Pancreas (tissue), 10 donors: Measurements from ENCODE around the gene IKBKE. TPM values are rescaled to one million over a fixed set of nuclear protein-coding genes. Genes with fewer than 3 reads are reported as not detected.

Source experiments
- ATAC-seq, 4 donors: fragments of 200-7000 bp; cut with Tn5 transposase; one replicate each; pipeline versions ENCODE4 v1.8.0 to v1.9.1; 2020; ENCODE audit warnings: mild to moderate bottlenecking in 4 of 4, moderate library complexity in 4 of 4
- DNase-seq, 6 donors: peaks; one replicate each; pipeline ENCODE4 v3.0.0-alpha.2; 2020
- FAIRE-seq: peaks from 2 replicates; lab custom pipeline; 2012; peaks lifted over from hg19 to GRCh38; lab: Jason Lieb, UNC
- H3K27ac ChIP-seq, 4 donors: fragments of 200-600 bp; sonication (generic); 1 replicate in 3 of 4; 2 replicates in 1 of 4; pipeline versions ENCODE4 v1.5.0 to v1.8.0; 2020
- H3K27me3 ChIP-seq, 4 donors: fragments of 200-600 bp; one replicate each; pipeline ENCODE4 v1.8.0; 2021
- H3K36me3 ChIP-seq, 3 donors: fragments of 200-600 bp; sonication (generic) in 1 of 3; one replicate each; pipeline versions ENCODE4 v1.5.0 to v1.8.0; 2020 to 2021
- H3K4me1 ChIP-seq, 3 donors: fragments of 200-600 bp; one replicate each; pipeline ENCODE4 v1.8.0; 2021
- H3K4me3 ChIP-seq, 4 donors: fragments of 200-600 bp; sonication (generic) in 2 of 4; one replicate each; pipeline versions ENCODE4 v1.5.0 to v1.8.0; 2020 to 2021
- H3K9me3 ChIP-seq, 4 donors: fragments of 200-600 bp; one replicate each; pipeline ENCODE4 v1.8.0; 2021
- CTCF ChIP-seq, 4 donors: fragments of 200-600 bp; sonication (generic) in 3 of 4; IDR thresholded peaks; one replicate each; pipeline versions ENCODE4 v1.5.0 to v1.8.0; 2021; ENCODE audit warnings: antibody characterized with exemption in 4 of 4
- WGBS, 2 donors: extraction: QIAGEN DNeasy Blood & Tissue Kit; methylation state at CpG; one replicate each; pipeline ENCODE4 v1.1.7; 2013; 5-methylcytosine and 5-hydroxymethylcytosine counted together
- intact Hi-C, 3 donors: fragments of 100-400 bp; cut with DNase I; formaldehyde crosslinking; loops; one replicate each; pipeline versions ENCODE4 v1.11.1 to v1.14.2; 2022
- polyA plus RNA-seq, 2 donors: library from polyadenylated mRNA; stranded (reverse); fragments of 200-250 nt; gene quantifications; one replicate each; pipeline ENCODE4 v1.2.3, GENCODE V29; 2013
- total RNA-seq, 6 donors: library from RNA; stranded (reverse); fragmentation: NEBNext Ultra II Directional in 4 of 6; extraction: Animal tissue kit (Norgen Biotek cat#: 25700) in 4 of 6; gene quantifications; one replicate each; pipeline versions ENCODE4 v1.2.1 to v1.2.4, GENCODE V29; 2021 to 2023
- donor health status: healthy with polysubstance abuse.
- donor health status: DM: no; HTN: no; CAD: no; lungs with moderate emphysema.
- donor health status: DM: no; HTN: no; CAD: no.
- donor health status: control.
- donor health status: control.
- donor health status: Bipolar disorder and iron deficiency.
- donor health status: DM: yes; HTN: yes; CAD: no.
- donor health status: DM: no; HTN: no; CAD: no.
- donor health status: DM: no; HTN: no; CAD: no.
- donor health status: DM: yes; HTN: yes; CAD: no.

IKBKE gene
- total and polyA plus RNA-seq, 8 donors: 1.8 to 9.9 (median 3.4) TPM

DNA sequence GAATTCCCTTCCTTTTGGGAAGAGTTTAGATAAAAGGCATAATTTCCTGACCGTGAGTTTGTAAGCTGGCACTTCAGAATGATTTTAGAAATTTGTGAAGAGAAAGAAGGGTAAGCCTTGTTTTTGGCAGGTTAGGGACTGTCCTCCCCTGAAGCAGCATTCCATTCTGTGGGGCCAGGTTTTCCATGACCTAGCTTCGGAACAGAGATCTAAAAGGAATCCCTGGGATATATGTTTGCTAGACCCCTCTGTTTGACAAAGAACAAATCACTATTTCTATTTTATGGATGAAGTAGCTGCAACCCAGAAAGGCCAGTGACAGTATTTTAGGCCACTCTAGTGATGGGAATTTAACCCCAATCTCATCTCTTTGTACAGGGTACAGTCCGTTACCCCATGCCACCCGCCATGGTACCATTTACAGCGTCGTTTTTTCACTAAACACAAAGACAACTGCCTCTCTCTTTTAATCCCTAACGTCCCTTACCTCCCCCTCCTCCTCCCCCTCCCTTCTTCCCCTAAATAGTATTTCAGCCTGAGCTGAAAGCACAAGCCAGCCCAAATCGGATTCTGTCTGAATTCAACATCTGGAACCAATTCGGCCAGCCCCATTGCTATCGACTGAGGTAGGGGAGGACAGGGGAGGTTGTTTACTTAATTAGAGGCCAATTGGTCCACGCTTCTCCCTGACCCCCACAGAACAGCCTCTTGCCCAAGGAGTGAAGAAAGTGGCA is 23.4 kb upstream of the IKBKE start:
- intact Hi-C loops: no loop called here
- FAIRE-seq (no peak), DNase-seq (no peak), ATAC-seq (no peak)
- Histone ChIP-seq H3K4me3 (no peak overlapping the region), H3K27ac (no peak overlapping the region), H3K27me3 (no peaks in the 10 kb centered on the region), H3K4me1 (peaks cover 0 to 7% (median 6%) of the 10 kb centered on the region in 3 donors), H3K36me3 (no peaks in the 10 kb centered on the region), H3K9me3 (no peaks in the 10 kb centered on the region)
- WGBS, 2 donors: 85 to 87% methylated on average over 11 of the region's 11 CpGs
- no peak for TF ChIP-seq CTCF (IDR thresholded peaks at IDR 0.05)

- WGBS, 2 donors: 85 to 88% methylated on average over 3 of the region's 3 CpGs
- no peaks in the 10 kb centered on the region for H3K9me3 ChIP-seq
These were observed 22.9 kb upstream of the IKBKE start for GRCh38 chr1:206447422-206447765.

GRCh38 chr1:206447792-206448191 is 22.5 kb upstream of the IKBKE start:
- Histone ChIP-seq H3K27ac (no peak overlapping the region), H3K4me3 (no peak overlapping the region), H3K9me3 (no peaks in the 10 kb centered on the region), H3K4me1 (peaks cover 0 to 7% (median 6%) of the 10 kb centered on the region in 3 donors), H3K36me3 (no peaks in the 10 kb centered on the region), H3K27me3 (no peaks in the 10 kb centered on the region)
- intact Hi-C loops: no loop called here
- DNase-seq: no peak
- no peak for FAIRE-seq
- ATAC-seq: no peak
- TF ChIP-seq CTCF (IDR thresholded peaks at IDR 0.05): no peak
- 89 to 90% methylated on average over 4 of the region's 4 CpGs for WGBS, 2 donors

More at GRCh38 chr1:206447422-206447765, 22.9 kb upstream of the IKBKE start:
- intact Hi-C loops: no loop called here
- Histone ChIP-seq H3K4me1 (peaks cover 0 to 7% (median 6%) of the 10 kb centered on the region in 3 donors), H3K27me3 (no peaks in the 10 kb centered on the region), H3K4me3 (no peak overlapping the region), H3K27ac (no peak overlapping the region), H3K36me3 (no peaks in the 10 kb centered on the region)
- ATAC-seq (no peak), FAIRE-seq (no peak), DNase-seq (no peak)
- TF ChIP-seq CTCF (IDR thresholded peaks at IDR 0.05): no peak

GRCh38 chr1:206448471-206448870 is 21.8 kb upstream of the IKBKE start:
- Histone ChIP-seq H3K27me3 (no peaks in the 10 kb centered on the region), H3K4me1 (peaks cover 0 to 7% (median 6%) of the 10 kb centered on the region in 3 donors), H3K4me3 (no peak overlapping the region), H3K36me3 (no peaks in the 10 kb centered on the region), H3K27ac (no peak overlapping the region), H3K9me3 (no peaks in the 10 kb centered on the region)
- intact Hi-C loops: no loop called here
- no peak for FAIRE-seq
- no peak for ATAC-seq
- no peak for DNase-seq
- no peak for TF ChIP-seq CTCF (IDR thresholded peaks at IDR 0.05)
- 82 to 83% methylated on average over 4 of the region's 4 CpGs for whole genome bisulfite sequencing, 2 donors

DNA sequence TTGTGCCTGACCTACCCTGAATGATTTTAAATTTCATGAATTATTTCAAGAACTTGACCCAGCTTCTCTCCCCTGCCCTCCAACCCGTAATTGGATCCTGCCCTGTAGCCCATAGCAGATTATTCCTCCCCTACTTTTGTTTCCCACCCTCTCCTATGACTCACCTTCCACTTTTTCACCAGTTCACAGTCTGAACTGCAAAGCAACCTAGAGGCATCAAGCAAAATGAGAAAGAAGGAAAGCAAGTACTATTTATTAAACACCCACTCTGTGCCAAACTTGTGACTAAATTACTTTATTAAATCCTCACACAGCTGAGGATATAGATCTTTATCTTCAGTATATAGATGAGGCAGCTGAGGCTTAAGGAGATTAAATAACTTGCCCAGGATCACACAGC is 20.7 kb upstream of the IKBKE start:
- no peak for TF ChIP-seq CTCF (IDR thresholded peaks at IDR 0.05)
- no peak for FAIRE-seq
- Histone ChIP-seq H3K4me1 (peaks cover 0 to 7% (median 6%) of the 10 kb centered on the region in 3 donors), H3K4me3 (no peak overlapping the region), H3K27me3 (no peaks in the 10 kb centered on the region), H3K27ac (no peak overlapping the region), H3K36me3 (no peaks in the 10 kb centered on the region), H3K9me3 (no peaks in the 10 kb centered on the region)
- DNase-seq: no peak
- ATAC-seq: no peak
- WGBS, 2 donors: 67 to 79% methylated on average over 1 of the region's 1 CpG
- intact Hi-C loops: no loop called here
